SK-N-SH (cell line): ENCODE data around the gene TLDC2.

ENCODE experiments used
- CTCF ChIP-seq: fragments of 200-600 bp; sonication (generic); IDR thresholded peaks from 2 replicates; pipeline ENCODE4 v1.6.1; 2017; ENCODE audit warnings: antibody characterized with exemption, mild to moderate bottlenecking, moderate library complexity
- EP300 ChIP-seq, 2 experiments: IDR thresholded peaks; 2 replicates each; pipeline versions ENCODE4 v1.4.0 to v1.6.1; 2012; ENCODE audit warnings: borderline replicate concordance in 1 of 2, low read depth in 1 of 2, low read length in 1 of 2
- REST ChIP-seq: IDR thresholded peaks from 2 replicates; pipeline ENCODE4 v1.6.1; 2012; ENCODE audit warnings: mild to moderate bottlenecking, low read depth, low read length, moderate library complexity
- SIN3A ChIP-seq: IDR thresholded peaks from 2 replicates; pipeline ENCODE4 v1.6.1; 2012; ENCODE audit warnings: low read depth, mild to moderate bottlenecking, low read length, moderate library complexity, borderline replicate concordance

- TF ChIP-seq REST (no peak), SIN3A (no peak), CTCF (no peak), EP300 (IDR thresholded peaks at IDR 0.05; ENCODE audit: borderline replicate concordance in 1 of 2, low read depth in 1 of 2, low read length in 1 of 2) (no peak)
Observed at GRCh38 chr20:36927704-36928103, 51.8 kb downstream of the TLDC2 start.
